Kidney glomerular epithelial cell (primary cell): Measurements from ENCODE around the gene AIG1.
"Not testable (repeated sequence)": the region's sequence is repeated elsewhere in the genome, so short reads cannot be mapped to it uniquely, and the experiment has no call there.

Experiments
- DNase-seq: peaks from one replicate; lab custom pipeline; 2025; lab: John Stamatoyannopoulos, UW

The AIG1 gene

DNA sequence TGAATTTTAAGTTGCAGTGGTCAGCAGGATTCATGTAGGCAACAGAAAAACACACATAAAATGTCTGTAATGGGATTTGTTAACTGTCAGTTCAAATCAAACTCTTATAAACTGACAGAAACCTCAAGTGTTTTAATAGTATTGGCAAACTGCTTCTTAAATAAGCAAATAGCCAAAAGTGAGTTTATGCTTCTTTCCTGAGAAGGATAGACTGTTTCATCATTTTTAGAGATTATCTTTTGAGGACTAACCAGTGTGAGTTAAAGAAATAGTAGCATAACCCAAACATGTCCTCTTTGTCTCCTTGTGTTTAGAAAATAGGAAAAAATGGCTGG, 68.0 kb downstream of the AIG1 start:
- DNase-seq = no peak

DNA sequence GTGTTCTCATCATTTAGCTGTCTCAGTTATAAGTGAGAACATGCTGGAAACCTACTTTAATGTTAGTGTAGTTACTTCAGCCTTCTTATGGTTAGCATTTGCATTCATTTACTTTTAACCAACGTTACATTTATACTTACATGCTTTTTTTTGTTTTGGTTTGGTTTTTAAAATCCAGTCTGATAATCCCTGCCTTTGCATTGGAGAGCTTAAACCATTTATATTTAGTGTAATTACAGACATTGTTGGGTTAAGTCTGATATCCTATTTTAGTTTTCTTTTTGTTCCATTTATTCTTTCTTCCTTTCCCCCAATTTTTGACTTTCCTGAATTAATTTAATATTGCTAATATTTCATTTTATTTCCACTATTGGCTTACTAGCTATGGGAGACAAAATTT, 70.2 kb downstream of the AIG1 start:
- no peak for DNase-seq

DNA sequence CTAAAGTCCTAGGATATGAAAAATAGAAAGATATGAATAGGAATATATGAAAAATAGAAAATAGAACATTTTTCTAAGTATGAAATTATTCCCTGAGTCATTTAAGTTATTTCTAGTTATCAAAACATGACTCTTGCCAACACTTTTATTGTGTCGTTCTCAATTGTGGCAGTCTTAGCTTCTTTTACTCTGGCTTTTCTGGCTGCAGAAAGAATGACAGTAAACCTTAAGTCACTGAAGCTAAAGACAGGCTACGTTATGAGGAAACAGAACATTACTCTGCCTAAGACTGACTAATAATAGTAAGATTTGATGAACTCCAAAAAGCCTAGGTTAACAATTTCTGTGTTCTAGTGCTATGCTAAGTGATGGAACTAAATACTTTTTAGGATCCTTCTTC, 74.6 kb downstream of the AIG1 start:
- DNase-seq = no peak

DNA sequence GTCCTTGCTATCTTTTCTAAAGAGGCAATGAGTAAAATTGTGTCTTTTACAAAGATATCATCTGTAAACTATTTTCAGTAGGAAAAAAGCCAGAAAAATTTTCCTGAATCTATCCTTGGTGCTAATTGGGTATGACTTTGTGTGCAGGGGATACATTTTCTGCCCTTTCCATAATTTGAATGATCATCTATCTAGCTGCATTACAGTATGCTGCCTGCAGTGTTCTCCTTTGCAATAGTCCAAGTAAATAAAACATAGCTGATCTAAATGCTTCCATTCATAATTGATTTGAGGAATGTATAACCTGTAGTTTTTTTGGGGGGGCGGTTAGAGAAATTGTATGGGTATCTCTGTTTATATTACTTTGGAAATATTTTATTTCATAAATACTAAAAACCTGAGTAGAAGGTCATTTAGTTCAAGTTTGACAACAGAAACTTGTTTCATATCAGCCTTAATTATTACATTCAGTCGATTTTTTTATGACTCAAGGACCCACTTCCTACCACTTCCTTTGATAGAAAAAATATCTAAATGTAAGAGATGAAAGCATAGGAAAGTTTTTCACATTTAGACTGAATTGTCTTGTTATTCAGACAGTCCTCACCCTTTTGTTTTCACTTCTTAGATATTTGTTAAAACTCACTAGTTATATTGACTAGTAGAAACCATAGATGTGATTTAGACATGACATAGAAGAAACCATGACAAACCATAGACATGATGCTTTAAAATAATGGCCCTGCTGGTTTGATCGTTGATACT, 75.3 kb downstream of the AIG1 start:
- DNase-seq = no peak

DNA sequence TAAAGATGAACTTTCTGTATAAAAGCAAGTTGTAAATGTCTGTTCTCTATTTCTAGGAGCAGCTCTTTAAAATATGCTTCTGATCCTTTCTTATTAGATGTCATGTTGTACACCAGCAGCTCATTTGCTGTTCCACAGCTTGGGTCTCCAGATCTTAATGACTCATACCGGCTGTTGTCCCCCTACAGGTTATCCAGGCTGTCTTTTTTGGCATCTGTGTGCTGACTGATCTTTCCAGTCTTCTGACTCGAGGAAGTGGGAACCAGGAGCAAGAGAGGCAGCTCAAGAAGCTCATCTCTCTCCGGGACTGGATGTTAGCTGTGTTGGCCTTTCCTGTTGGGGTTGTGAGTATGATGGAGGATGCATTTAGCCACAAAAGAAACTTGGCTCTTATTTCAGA, 76.0 kb downstream of the AIG1 start:
- no peak for DNase-seq

DNA sequence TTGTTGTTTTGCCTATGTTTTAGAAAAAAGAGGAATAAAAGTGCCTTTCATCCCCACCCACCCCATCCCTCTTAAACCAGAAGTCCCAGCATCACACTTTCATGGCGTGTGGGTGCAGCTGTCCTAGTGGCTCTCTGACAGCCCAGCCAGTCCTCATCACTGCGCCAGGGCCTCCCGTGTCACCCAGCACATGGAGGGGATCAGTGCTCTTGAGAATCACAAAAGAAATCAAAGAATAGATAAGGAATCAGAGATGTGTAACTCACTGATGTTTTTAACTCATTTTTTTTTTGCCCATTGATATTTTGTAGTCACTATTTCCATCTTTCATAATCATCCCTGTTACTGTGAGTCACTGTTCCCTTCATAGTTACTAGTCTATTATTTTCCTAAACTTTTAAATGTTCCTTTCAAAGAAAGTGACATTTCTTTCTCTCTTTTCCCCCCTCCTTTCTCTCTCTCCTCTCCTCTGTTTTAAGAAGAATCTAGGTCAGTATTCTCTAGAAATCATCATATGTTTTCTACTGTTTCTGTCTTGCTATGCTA, 78.6 kb downstream of the AIG1 start:
- no peak for DNase-seq

DNA sequence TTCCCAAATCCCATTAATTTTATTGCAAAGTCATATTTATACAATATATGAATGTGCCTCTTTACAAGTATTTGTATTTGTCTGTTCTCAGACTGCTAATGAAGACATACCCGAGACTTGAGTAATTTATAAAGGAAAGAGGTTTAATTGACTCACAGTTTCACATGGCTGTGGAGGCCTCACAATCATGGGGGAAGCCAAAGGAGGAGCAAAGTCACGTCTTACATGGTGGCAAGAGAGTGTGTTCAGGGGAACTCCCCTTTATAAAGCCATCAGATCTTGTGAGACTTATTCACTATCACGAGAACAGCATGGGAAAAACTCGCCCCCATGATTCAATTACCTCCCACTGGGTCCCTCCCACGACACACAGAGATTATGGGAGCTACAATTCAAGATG, 79.2 kb downstream of the AIG1 start:
- not testable (repeated sequence) for DNase-seq

DNA sequence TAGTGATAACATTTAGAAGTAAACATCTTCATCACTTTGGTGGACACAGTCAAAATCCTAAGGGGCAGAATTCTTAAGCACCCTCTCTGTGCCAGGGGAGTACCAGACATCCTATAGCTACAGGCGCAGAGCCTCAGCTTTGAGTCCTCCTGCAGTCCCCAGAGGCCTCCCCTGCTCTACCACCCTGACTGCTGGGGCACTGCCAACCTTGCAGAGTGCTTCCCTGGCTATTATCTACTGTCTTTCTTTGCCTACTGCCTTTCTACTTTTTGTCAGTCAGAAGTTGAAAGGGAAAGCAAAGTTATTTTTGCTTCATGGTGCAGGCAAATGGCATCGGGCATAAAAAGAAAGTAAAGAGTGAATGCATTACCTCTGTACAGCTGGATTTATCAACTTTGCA, 80.1 kb downstream of the AIG1 start:
- DNase-seq = no peak

DNA sequence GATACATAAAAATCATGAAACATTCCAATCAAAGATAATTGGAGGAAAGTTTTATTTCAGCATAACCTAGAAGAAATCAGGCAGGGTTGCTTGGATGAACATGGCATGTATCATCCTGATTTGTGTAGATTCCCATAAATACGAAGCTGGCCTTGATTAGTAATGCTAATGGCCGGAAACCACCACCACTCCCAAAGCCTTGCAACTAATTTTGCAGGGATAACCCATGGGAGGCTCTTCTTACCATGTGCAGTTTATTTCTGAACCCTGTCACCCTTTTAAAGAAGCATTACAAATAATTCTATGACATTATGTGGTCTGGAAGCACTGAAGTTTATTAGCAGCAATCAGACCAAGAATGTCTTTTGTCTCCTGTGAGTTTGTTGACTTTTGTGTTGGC, 80.8 kb downstream of the AIG1 start:
- no peak for DNase-seq

DNA sequence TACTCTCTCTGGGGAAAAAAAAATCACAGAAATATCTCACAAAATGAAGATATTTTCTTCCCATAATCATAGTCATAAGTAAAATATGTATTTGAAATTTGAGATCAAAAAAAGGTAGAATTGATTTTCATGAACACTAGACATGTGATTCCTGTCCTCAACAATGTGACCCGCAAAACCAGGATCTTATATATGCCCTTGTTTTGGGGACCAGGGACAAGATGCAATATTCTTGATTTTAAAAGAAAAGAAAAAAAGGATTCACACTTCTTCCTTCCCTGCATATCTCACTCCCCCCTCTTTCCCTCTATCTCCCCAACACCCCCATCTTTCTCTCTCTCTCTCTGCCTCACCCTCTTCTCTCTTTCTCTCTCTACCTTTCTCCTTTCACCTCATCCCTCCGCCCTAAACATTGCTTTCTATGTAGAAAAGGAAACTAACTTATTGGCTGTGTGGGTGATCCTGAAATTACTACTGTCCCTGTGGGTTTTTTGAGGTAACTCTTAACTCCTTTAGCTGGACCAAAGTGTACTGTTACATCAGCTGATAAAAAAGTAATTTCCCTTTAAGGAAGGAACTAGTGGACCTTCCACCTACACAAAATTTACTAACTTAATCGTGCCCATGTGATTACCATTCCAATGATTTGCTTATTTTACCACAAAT, 85.6 kb downstream of the AIG1 start:
- DNase-seq = no peak

DNA sequence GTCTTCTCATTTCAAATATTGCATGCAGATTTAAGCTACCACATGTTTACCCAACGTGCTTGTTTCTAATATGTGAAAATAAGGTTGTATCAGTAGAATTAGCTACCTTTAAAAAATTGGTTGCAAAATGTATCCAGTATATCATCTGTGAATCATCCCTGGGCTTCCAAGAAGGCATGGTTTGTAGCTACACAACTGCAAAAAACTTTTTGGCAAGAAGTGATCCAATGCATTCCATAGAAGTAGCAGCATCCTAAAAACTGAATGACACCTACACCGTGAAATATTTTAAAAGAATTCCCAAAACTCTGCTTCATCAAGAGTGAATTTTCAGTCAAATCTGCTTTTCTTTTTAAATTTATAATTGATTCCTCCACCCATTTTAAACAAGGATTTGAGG, 89.1 kb downstream of the AIG1 start:
- DNase-seq = no peak

DNA sequence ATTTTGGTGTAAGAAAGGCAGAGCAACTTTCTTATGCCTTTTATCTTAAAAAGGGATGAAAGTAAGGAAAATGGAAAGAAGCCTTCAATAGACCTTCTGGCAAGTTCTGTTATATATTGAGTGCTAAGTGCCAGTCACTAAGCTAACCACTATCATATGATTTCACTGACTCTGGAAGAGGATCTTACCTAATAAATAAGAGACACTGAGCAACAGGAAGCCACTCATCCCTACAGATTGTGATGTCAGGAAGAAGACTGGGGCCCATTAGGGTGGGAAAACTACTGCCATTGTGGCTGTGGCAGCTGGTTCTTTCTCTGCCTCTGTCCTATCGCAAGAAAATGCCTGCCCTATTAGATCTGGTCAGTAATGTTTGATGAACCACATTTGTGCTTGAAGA, 89.6 kb downstream of the AIG1 start:
- DNase-seq = no peak

DNA sequence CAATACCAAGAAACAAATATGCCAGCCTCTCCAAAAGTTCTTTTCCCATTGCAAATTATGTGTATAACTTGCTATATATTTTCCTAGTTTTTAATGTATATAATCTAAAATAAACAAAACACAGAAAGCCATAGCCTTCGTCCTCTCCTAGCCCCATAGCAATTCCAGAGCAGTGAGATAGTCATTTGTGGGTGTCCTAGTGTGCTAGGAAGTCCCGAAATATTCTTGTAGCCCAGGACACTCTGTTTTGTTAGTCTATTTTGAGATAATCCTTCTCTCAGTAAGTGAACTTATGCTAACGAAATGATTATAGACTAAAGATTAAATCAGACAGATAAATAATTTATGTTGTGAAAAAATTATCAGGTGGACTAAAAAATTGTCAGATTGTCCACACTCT, 90.7 kb downstream of the AIG1 start:
- DNase-seq = no peak

DNA sequence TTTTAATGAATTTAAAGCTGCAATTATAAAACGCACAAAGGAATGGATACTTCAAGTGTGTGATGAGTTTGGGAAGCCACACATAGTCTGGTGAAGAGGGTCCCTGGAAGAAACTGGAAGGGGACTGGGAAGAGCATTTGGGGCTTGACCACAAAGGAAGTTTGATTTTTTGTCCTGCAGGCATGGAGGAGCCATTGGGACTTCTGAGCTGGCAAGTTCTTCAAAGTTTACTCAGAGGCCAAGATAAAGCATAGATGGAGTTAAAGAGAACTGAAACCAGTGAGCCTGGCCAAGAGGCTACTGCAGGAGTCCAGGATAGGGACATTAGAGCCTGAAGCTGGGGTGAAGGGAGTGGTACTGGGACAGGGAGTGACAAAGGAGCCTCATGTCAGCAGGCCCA, 95.0 kb downstream of the AIG1 start:
- DNase-seq = no peak

DNA sequence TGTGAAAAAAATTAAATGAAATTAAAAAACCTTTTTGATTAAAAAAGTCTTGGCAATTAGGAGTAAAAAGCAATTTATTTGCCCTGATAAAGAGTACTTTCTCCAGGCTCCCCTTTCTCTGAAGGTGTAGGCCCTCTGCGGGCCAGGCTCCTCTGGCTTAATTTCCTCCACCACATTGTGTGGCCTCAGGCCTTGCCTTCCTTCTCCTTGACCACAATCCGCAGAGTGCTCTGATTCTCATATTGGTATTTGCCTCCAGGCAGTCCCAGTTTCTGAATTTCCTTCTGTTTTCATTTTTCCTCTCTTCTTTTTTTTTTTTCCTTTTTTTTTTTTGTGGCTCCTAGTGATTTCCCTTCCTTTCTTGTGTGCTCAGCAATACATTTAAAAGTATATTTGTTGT, 96.4 kb downstream of the AIG1 start:
- no peak for DNase-seq

DNA sequence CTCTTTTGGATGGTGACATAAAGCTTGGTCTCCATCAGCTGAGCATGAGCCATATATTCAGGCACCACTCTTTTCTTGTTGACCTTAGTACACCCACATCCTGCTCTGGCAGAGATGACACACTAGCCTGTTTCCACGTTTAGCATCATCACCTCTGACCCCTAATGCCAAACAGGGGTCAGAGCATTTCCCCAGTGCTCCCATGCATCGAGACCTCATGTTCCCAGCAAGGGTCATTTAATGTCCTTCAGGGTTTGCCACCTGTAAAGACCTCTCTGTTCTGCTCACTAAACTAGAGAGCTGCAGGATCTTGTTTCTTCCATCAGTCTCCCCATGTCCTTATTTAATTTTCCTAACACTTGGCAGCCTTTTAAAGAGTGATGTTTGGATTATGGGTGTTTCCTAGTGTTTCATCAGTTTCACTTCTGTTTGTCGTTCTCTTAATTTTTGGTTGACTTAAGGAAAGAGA, 97.5 kb downstream of the AIG1 start:
- no peak for DNase-seq

DNA sequence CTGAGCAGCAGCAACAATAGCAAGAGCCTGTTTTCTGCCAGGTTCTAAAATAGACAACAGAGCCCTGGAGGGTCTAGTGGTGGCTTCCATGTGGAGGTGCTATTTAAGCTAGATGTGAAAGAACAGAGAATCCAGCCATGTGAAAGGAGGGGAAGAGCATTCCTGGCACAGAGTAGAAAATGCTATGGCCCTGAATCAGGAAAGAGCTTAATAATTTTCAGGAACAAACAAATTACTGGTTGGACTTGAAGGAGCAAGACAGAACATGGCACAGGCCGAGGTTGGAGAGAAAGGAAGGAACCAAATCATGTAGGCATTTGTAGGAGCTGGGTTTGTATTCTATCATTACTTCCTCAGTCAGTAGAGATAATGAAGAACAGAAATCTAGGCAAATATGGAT, 98.3 kb downstream of the AIG1 start:
- no peak for DNase-seq

DNA sequence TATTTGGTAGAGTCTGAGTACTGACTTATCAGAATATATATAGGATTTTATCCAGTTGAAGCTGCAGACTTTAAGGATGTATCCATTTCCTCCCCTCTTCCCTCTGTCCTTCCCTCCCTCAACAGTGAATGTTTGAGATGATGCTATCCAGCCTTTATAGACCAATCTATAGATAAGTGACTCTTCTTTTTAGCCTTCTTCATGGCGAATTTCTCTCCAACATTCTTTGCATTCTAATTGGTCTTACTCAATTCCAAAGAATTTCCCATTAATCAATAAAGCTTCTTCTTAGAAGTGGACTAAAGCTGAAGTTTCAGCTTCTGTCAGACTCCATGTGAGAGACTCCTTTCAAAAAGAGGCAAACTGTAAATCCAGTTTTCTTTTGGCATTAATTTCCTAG, 99.3 kb downstream of the AIG1 start:
- DNase-seq = no peak

DNA sequence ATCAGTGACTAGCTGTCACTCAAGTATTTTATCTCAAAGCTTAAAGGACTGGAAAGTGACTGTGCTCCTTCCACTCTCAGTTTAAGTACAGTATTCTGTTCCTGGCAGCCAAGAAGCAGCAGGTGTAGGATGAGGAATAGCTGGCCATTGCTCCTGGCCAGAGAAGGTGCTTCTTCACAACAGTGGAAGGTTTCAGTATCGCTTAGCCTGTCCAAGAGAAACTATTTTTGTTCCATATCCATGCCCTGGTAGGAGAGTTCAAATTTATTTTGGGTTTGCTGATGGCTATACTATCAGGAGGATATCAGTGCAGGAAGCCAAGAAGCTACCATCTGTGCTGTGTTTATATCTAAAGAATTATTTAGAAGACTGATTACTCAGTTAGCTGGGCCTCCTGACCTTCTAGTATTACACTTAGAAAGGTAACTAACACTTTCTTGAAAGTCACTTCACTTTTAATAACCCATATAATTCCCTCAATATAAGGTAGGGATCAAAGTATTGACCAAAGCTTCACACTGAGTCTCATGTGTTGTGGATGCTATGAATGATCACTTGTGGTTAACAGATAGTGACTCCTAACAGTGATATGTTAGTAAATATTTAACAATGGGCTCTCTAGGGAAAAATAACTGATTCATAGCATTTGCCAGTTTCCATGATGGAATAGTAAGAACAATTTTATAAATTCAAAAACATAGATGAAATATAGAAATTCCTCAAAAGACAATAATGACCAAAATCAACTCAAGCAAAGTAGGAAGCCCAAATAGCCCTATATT, 99.9 kb downstream of the AIG1 start:
- DNase-seq = peak; percentile 31

DNA sequence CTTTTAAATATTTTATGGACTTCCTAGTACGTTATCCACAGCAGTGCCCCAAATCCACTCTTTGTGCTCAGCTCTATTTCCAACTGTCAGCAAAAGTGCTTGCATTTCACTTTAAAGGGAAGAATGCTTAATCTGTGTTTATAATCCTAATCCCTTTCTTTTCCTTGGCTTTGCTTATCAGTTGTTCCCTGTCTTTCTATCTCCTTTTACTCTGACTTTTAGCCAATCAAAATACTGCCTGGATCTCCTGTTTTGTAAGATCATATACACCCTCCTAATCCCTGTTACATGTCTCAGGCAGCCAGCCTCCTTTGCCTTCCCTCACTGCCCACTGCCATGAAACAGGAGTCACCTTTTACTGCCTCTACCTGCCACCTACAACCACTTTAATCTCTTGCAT, 102.9 kb downstream of the AIG1 start:
- no peak for DNase-seq

DNA sequence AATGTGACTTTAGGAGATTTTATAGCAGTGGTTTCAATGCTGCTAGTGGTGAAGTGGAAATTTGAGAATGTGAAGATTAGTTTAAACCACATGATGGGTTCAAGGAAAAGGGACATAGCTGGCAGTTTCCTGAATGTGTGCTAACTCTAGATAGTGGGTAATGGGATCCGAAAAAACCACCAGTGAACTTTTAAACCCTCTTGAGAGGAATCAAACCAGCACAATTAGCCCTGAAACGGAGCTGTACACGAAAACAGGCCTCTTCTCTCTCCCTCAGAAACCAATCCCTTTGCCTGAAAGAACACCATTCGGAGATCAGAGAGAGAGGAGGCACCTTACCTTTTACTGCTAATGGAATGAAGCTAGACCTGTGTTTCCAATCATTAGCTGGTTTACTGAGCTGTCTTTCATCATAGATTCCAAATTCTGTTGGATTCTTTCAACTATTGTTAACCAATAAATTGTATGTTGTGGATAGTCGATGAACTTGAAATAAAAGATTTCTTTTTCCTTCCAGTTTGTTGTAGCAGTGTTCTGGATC, 103.9 kb downstream of the AIG1 start:
- DNase-seq = no peak

DNA sequence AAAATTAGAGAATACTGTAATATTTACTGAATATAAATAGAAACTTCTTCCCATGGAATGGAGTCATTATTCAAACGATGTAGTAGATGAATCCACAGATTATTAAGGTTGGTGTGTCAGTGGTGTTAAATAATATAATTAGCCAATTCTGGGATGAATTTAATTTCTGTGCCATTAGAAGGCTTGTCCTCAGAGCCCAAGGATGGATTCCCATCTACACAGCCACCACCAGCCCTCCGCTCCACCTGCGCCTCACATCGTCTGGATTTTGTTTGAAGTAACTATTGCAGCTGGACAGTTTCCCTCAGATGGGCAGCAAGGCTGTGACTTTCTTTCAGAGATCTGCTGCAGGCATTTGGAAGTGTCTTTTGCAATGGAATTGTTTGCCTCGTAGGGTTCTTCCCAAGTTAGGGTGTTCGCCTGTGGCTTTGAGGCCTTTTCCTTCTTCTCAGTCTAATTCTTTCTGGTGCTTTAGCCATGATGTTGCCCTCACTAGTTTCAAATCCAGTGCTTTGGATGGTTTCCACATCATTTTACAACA, 104.7 kb downstream of the AIG1 start:
- DNase-seq = no peak
